HG03095 (cell line): ENCODE data around the gene SHKBP1.

Experiments used
- ATAC-seq: cut with Tn5 transposase; IDR thresholded peaks from one replicate; pipeline ENCODE4 v1.9.1; 2021; ENCODE audit warnings: moderate library complexity; ENCODE audit not compliant: unreplicated experiment

Gene SHKBP1

DNA sequence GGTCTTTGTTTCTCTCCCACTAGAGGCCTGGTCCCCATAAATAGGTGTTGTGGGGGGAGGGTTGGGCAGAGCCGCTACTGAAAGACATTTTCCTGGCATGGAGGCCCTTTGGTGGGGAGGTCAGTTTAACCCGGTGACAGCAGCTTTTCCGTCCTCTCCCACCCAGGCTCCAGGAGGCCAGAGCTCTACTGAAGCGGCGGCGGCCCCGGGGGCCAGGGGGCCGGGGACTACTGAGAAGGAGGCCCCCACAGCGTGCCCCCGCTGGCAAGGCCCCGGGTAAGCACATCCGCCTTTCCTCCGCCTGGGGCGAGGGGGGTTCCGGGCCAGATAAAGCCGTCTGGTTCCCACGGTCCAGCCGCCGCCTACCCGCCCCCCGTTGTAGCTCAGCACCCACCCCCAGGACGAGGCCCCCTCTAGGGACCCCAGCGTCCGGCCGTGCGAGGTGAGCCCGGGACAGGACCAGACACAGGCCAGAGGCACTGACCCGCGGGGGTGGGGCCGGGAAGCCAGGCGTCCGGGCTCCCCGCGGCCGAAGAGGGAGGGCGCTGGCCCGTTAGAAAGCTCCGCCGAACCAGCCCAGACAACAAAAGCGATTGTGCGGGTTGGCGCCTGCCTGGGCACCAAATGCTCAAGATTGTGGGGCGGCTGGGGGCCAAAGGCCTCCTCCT, 23.4 kb downstream of the SHKBP1 start:
- no peak for ATAC-seq

DNA sequence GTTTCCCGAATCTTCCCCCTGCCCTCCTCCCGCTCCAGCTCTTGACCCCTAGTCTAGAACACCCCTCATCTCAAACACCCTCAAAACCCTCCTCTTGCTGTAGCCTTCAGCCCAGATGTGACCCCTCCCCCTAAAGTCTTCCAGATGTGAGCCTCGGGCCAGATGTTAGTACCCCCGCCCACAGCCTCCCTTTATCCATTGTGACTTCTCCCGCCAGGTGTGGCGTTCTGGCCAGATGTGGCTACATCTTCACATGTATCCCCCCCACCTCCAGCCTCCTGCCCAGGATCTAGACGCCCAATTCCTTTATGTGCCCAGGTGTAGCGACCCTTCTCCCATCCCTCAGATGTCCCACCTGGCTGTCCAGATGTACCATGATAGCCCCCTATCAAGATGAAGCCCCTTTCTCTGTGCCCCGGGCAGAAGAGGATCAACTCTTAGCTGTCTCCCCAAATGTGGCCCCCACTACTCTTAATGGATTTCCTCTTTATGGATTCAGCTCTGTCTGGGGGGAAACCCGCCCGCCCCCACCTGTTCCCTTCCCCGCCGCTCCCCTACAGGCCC, 24.0 kb downstream of the SHKBP1 start:
- no peak for ATAC-seq

DNA sequence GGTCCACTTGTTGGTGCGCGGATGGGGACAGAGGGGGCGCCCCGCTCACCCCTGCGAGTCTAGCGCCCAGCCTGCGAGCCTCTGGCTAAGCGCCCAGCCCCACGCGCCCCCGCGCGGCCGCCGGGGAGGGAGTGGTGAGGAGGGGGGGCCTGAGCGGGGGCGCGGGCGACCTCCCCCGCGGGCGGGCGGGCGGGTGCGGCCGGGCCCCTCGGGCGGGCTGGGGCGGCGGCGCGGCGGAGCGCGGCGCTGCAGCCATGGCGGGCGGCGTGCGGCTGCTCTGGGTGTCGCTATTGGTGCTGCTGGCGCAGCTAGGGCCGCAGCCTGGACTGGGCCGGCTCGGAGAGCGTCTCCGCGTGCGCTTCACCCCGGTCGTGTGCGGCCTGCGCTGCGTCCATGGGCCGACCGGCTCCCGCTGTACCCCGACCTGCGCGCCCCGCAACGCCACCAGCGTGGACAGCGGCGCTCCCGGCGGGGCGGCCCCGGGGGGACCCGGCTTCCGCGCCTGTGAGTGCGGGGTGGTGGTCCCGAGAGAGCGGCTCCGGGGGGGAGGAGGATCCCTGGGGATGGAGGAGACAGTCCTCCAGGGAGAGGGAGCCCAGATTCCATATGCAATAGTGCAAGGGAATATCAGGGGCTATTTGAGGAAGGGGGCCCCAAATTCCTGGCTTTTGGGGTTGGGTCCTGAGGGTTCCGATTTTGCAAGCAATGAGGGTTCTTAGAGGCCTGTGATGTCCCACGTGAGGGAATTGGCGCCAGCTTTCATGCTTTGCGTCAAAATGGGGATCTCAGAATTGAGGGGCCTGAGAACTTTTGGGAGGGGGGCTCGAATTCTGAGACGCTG, 24.7 kb downstream of the SHKBP1 start, which contains the start of gene LTBP4:
LTBP4 (plus strand) TSS at position 236 of the 841 bp plus-strand sequence; CDS start at position 255, 19 bp downstream.
- no peak for ATAC-seq

DNA sequence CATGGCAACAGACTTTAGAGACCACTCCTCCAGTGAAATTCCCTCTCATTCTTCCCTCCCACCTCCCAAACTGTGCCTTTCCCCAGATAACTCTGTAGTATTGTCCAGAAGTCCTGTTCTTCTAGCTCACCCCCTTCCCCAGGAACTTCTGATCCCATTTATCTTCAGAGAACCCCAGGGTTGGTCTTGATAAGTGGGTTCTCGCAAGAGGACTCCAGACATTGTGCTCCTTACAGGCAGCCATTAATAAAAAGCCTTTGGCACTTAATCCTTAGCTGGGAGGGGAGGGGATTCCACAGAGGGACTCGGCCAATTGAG, 26.4 kb downstream of the SHKBP1 start:
- ATAC-seq = no peak

DNA sequence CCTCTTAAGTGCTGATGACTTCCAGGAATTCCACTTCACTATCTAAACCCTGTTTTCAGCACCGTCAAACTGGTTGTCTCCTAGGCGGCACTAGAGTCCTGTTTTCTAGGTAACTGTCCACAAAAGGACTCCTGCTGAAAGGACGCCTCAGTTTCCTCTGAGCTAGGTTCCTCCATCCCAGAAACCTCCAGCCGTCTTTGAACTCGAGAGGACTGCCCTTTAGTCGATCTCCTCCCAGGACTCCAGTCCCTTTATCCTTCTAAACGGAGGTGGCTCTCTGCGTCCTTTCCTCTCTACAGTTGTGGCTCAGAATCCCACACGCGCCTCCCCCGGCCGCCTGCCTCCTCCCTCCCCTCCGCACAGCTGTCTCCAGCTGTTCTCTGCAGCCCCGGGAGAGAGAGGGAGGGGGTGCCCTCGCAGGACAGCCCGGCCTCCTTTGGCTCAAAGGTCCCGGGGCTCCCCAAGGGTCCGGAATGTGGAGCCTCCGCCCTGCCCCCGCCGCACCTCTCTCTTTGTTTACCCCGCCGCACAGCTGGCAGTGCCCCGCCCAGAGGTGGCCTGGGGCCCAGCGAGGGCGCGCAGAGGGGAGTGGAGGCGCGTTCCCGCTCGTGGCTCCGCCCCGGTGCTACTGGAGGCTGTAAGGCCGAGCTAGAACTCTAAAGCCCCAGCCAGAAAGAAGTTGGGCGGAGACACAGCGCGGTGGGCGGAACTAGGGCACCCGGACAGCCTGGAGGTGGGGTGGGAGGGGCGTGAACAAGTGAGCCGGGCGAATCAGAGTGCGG, 26.9 kb downstream of the SHKBP1 start:
- peak; percentile 67 for ATAC-seq

DNA sequence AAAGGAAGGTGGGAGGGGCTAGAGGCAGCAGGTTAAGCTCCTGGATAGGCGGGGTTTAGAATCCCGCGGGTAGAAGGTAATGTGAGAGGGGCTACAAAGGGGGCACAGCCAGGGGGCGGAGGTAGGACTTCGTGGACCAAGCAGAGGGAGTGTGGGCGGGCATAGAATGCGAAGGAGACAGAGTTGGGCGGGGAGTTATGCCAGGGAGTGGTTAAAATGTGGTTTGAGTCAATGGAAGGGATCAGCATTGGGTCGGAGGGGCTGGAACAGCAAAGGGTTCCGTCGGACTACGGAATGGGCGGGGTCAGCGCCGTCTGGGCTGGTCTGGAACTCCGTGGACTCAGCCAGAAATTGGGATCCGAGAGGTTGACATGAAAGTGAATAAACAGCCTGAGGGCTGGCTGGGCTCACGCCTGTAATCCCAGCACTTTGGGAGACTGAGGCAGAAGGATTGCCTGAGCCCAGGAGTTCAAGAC, 27.5 kb downstream of the SHKBP1 start:
- ATAC-seq = no peak

DNA sequence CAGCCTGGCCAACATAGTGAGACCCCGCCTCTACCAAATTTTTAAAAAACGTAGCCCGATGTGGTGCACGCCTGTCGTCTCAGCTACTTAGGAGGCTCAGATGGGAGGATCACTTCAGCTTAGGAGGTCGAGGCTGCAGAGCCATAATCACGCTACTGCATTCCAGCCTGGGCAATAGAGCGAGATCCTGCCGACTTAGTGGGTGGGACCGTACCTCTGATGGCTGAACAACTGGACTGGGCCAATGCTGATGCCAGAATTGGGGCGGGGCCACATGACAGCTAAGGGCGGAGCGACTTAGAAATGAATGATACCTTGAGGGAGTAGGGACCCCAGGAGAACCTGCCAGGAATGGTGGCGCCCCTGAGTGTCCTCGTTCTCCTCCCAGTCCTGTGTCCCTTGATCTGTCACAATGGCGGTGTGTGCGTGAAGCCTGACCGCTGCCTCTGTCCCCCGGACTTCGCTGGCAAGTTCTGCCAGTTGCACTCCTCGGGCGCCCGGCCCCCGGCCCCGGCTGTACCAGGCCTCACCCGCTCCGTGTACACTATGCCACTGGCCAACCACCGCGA, 28.1 kb downstream of the SHKBP1 start:
- ATAC-seq = no peak

DNA sequence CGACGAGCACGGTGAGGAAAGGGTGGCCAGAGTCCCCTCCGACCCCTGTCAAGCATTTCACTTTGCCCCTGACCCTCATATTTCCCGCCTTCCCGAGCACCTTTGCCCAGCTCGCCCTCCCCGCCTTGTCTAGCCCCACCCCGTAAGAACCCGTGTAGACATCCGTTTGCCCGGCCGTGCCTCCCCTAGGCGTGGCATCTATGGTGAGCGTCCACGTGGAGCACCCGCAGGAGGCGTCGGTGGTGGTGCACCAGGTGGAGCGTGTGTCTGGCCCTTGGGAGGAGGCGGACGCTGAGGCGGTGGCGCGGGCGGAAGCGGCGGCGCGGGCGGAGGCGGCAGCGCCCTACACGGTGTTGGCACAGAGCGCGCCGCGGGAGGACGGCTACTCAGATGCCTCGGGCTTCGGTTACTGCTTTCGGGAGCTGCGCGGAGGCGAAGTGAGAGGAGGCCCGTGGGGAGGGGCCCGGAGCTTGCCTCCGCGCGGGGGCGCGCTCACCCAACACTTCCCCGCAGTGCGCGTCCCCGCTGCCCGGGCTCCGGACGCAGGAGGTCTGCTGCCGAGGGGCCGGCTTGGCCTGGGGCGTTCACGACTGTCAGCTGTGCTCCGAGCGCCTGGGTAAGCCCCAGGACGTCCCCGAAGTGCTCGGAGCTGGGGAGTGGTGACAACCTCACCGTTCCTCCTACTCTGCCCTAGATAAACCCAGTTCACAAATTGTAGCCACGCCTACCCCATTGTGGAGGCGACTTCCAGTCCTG, 28.7 kb downstream of the SHKBP1 start:
- ATAC-seq = no peak

DNA sequence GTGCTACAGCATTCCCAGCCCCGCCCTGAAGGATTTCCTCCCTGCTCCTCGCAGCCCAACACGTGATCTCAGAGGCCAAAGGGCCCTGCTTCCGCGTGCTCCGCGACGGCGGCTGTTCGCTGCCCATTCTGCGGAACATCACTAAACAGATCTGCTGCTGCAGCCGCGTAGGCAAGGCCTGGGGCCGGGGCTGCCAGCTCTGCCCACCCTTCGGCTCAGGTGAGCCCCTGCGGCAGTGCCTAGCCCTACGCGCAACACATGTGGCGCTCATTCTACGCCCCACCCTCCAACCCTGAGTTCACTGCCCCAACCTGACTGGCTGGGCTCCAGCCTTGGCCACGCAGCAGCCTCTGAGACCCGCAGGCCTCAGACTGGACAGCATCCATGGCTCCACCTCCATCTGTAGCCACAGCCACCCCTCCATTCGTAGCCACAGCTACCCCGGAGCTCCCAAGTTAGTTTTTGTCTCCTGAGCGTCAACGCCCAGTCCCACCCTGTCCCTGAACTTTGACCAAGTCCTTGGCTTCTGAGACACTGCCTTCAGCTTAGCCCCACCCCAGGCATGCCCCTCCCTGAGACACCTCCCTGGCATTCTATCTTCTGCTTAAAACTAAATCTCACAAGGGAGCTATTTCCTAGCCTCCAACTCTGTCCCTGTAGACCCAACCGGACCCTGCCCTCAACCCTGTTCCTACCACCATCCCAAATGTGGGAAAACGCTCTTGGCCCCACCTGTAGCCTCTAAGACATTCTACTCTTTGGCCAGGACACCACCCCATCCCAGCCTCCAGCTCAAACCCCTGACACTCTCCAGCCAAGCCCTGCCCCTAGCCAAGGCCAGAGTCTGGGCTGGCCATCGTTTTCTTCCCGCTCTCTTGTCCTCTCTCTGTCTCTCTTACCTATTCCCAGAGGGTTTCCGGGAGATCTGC, 30.9 kb downstream of the SHKBP1 start:
- ATAC-seq = no peak

DNA sequence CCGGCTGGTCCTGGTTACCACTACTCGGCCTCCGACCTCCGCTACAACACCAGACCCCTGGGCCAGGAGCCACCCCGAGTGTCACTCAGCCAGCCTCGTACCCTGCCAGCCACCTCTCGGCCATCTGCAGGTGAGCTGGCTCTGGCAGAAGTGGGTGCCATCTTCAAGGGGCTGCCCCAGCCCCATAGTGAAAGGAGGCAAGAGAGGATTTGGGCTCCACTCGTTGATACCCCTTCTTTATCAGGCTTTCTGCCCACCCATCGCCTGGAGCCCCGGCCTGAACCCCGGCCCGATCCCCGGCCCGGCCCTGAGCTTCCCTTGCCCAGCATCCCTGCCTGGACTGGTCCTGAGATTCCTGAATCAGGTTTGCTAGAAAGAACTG, 31.6 kb downstream of the SHKBP1 start:
- no peak for ATAC-seq

DNA sequence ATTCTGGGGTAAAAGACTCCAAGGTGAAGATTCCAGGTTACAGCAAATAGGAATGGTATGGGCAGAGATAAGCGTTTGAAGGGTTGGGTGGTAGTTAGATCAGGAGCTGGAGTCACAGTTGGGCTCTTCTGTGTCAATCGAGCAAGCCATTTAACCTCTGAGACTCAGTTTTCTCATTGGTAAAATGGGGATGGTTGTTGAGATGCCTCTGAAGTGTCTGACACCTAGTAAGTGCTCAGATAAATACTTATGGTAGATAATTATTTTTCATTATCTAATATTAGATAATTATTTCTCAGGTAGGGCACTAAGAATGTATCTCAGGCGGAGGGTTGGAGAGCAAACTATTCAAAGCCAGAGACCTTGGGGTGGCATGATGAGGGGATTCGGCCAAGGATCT, 32.3 kb downstream of the SHKBP1 start:
- no peak for ATAC-seq

DNA sequence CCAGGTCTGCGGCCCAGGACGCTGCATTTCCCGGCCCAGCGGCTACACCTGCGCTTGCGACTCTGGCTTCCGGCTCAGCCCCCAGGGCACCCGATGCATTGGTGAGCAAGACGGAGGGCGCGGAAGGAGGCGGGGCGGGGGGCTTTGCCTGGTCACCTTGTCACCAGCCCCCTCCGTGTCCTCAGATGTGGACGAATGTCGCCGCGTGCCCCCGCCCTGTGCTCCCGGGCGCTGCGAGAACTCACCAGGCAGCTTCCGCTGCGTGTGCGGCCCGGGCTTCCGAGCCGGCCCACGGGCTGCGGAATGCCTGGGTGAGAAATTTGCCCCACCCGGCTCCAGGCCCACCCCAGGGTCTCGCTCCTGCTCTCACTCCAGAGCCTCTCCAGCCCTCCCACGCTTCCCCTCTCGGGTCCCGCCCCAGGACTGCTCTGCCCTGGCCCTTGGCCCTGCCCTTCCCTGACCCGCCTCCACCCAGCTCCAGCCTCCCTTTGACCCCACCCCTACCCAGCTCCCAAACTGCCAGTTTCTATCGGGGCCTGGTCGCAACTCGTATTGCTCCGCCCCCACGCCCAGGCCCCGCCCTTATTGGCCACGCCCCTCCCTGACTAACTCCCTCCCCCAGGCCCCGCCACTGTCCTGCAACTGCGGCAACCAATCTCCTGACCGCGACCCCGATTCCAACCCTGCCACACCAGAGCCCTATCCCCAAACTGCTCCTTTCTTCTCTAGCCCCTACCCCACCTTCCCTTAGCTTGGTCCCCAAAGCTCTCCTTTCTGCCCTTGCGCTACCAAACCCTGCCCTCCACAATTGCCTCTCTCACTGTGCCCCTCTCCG, 33.1 kb downstream of the SHKBP1 start:
- ATAC-seq = peak; percentile 42

DNA sequence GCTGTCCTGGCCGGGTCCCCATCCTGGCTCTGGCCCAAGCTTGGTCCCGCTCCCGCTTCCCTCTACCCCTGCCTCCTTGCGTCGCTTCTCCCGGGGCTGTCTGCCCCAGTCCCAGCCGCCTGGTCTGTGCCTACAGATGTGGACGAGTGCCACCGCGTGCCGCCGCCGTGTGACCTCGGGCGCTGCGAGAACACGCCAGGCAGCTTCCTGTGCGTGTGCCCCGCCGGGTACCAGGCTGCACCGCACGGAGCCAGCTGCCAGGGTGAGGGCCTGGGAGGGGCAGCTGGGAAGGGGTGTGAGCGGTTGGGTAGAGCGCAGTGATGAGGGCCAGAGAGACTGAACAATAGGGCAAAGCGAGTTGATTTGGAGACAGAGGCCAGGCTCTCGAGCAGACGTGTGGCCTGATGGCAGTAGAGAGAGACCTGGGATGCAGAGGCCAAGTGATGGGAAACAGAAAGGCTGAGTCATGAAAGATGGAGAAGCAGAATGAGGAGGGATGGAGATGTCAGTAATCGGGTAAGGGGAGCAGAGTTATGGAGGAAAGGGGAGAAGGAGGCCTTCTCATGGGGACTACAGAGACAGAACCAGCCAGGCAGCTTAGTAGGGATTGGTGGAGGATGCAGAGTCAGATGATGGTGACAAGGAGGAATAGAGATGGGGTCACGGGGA, 33.9 kb downstream of the SHKBP1 start:
- no peak for ATAC-seq

DNA sequence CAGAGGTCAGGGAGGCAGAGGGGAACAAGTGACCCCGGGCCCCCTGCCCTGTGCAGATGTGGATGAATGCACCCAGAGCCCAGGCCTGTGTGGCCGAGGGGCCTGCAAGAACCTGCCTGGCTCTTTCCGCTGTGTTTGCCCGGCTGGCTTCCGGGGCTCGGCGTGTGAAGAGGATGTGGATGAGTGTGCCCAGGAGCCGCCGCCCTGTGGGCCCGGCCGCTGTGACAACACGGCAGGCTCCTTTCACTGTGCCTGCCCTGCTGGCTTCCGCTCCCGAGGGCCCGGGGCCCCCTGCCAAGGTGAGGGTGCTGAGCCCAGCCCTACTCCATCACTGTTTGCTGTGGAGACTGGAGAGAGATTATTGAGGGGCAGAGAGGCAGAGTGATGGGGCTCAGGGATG, 34.4 kb downstream of the SHKBP1 start:
- ATAC-seq = no peak

DNA sequence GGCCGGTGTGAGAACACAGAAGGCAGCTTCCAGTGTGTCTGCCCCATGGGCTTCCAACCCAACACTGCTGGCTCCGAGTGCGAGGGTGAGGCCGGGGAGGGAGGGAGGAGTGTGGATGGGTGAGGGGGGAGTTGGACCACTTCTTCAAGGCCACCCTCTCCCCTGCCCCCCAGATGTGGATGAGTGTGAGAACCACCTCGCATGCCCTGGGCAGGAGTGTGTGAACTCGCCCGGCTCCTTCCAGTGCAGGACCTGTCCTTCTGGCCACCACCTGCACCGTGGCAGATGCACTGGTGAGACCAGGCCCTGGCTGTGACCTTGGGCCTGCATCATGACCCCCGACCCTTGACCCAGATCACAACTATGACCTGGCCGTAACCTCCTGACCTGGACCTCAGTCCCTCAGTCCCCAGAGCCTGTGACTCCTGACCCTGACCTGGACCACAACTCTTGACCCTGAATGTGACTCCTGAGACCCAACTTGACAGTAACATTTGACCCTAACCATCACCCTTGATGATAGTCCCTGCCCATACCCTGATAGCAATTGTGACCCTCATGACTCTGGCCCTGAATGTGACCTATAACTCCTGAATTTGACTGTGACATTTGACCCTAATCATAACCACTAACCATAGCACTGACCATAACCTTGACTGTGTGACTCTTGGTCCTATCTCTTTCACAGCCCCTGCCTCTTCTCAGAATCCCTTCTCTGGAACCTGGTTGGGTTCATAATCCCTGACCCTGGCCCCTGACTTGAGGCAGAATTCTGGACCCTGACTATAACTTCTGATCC, 35.4 kb downstream of the SHKBP1 start:
- no peak for ATAC-seq

DNA sequence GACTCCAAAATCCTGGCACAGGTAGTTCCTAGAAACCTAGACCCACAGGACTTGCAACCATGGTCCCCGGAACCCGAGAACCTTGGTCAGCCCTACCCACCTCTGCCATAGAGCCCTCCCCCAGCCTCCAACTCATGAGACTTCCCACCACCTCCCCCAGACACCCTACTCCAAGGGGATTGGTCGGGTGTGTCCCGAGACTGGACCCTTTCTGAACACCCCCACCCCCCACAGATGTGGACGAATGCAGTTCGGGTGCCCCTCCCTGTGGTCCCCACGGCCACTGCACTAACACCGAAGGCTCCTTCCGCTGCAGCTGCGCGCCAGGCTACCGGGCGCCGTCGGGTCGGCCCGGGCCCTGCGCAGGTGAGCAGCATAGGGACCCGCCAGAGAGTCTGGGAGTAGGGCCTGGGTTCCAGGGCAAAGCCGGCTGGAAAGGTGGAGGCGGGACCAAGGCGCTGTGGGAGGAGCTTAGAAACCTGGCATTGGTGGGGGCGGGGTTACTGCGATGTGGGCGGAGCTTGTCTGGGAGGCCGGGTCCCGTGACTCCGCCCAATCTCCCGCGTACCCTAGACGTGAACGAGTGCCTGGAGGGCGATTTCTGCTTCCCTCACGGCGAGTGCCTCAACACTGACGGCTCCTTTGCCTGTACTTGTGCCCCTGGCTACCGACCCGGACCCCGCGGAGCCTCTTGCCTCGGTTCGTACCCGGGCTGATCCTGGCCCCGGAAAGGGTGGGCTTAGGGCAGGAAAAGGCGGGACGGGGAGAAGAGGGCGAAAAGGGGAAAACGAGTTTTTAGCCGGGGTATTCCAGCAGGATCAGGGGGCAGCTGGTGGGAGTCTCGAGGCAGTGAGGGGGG, 36.4 kb downstream of the SHKBP1 start:
- no peak for ATAC-seq
